EH (cell line): ENCODE results near the gene MARK3.
A peak's percentile ranks its signal among the peaks of the same experiment; 100 is the strongest.
"Not testable (repeated sequence)": the region's sequence is repeated elsewhere in the genome, so short reads cannot be mapped to it uniquely, and the experiment has no call there.

Source experiments
- DNase-seq: peaks from one replicate; pipeline ENCODE4 v3.0.0-alpha.2; 2015; ENCODE audit warnings: low read depth

The MARK3 gene

GRCh38 chr14:103514596-103515421 is 129.6 kb downstream of the MARK3 start:
- no peak for DNase-seq

DNA sequence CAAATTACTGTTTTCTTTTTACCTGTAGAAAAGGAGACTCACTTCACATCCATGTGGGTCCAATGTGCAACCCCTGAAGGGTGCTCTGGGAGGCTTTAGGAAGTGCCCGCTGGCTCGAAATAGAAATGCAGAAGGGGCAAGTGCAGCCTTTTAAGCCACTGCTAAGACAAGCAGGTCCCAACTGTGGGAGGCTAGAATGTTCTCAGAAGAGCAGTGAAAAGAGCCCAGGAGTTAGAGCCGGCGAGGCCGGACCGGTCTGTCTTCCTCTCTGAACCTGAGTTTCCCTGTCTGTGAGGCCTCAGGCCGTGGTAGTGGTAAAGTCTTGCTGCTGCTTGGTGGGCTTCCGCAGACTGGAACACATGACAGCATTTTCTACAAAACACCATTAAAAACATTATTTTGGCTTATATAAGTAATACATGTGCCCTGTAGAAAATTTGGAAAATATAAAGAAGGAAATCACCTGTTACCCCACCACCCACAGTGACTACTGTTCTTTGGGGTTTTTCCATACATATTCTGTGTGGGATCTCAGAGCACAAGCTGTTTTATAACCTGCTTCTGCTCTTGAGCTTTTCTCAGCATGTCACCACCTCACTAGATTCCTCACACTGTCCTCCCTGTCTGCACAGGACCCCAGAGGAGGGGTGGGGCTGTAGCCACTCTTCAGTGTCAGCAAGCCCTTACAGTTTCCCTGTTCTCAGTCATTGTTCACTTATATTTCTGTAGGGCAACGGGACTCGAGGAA is 131.4 kb downstream of the MARK3 start:
- DNase-seq = no peak

DNA sequence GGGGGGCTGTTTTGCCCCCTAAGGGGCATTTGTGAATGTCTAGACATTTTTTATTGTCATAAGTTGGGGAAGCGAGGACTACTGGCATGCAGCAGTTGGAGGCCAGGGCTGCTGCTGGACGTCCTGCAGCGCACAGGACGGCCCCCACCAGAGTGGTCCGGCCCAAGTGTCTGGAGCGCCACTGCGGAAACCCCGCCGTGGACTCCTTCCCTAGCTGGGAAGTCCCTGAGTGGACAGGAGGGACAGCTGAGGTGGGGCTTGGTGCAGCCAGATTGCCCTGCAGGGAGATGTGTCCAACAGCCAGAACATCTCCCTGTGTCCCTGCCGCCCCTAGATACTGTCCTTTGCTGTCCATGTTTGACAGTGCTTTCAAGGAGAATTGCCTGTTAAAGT is 132.0 kb downstream of the MARK3 start:
- DNase-seq = no peak

GRCh38 chr14:103517721-103518421 is 132.7 kb downstream of the MARK3 start:
- no peak for DNase-seq

GRCh38 chr14:103518422-103519042 is 133.3 kb downstream of the MARK3 start:
- peak; percentile 53 for DNase-seq

DNA sequence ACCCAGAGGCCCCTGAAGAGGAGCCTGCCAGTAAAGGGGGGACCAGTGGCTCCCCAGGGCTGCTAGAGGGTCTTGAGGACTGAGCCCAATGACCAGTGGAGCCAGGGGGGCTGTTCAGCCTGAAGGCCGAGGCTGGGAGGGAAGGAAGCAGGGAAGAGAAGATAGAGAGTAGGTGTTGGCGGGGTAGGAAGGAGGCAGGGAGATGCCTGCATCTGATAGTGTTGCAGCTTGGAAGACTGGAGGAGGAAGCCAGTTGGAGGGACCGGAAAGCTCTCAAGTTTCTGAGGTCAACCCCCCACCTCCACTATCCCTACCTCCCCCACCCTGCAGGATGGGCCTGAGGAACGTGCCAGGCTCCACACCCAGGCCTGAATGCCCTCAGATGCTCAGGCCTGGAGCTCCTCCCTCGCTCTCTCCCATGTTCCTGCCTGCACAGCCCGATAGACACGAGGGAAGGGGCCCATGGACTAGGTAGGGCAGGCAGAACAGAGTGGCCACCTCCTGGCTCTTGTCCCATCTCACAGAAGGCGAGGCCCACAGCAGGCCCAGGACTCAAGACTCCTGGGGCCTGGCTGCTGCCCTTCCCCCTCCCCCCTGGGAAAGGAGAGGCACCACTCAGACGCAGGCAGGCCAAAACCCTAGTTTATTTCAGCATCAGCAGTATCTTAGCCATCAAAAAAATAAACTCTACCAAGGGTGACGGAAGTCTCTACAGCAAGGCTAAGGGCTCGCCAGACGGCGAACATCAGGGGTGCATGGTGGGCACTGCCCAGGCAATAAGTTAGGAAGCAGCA is 134.0 kb downstream of the MARK3 start:
- DNase-seq = peak; percentile 80

- DNase-seq = no peak
These were observed 134.6 kb downstream of the MARK3 start for GRCh38 chr14:103519837-103520212.

GRCh38 chr14:103520269-103520656 is 135.0 kb downstream of the MARK3 start:
- DNase-seq = no peak

GRCh38 chr14:103520657-103521437 is 135.6 kb downstream of the MARK3 start:
- DNase-seq = peak; percentile 74

DNA sequence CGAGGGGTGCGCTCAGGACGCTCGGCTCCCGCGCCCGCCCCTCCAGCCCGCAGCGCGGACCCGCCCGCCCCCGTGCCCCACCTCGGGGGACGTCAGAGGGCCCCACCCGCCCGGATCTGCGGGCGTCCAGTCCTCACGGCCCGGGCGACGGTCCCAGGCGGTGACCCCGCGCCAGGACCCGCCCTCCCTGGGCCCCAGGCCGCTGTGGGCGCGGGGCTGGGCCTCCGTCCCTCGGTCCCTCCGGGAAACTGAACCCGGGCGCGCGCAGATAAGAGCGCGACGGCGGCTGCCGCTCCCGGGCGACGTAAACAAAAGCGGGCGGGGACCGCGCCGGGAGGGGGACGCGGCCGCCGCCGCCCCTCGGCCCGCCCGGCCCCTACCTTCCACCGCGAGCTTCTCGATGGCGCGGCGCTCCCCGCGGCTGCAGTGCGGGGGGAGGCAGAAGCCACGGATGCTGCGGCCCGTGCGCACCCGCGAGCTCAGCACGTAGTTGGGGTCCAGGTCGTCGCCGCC is 136.3 kb downstream of the MARK3 start:
- DNase-seq = no peak

DNA sequence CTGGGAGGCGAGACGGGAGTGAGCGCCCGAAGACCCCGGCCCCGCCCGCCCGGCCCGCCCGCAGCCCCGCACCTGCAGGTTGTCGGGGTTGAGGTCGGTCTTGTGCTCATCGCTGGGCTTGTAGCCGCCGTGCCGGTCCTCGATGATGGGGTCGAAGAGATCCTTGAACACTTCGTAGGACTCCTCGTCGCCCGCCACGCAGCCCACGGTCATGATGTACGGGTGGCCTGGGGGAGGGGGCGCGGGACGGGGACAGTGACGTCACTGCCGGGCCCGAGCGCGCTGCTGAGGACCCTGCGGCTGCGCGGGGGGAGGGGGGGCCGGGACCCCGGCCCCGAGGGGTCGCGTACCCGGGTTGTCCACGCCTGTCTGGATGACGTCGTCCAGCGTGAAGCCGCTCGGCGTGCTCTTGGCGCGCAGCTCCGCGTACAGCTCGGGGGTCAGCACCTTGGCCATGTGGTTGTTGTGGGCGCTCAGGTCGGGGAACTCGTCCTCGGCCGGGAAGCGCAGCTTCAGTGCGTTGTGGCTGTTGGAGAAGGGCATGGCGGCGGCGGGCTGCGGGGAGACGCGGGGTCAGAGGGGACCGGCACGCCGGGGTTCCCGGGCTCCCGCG is 136.8 kb downstream of the MARK3 start:
- DNase-seq = no peak

DNA sequence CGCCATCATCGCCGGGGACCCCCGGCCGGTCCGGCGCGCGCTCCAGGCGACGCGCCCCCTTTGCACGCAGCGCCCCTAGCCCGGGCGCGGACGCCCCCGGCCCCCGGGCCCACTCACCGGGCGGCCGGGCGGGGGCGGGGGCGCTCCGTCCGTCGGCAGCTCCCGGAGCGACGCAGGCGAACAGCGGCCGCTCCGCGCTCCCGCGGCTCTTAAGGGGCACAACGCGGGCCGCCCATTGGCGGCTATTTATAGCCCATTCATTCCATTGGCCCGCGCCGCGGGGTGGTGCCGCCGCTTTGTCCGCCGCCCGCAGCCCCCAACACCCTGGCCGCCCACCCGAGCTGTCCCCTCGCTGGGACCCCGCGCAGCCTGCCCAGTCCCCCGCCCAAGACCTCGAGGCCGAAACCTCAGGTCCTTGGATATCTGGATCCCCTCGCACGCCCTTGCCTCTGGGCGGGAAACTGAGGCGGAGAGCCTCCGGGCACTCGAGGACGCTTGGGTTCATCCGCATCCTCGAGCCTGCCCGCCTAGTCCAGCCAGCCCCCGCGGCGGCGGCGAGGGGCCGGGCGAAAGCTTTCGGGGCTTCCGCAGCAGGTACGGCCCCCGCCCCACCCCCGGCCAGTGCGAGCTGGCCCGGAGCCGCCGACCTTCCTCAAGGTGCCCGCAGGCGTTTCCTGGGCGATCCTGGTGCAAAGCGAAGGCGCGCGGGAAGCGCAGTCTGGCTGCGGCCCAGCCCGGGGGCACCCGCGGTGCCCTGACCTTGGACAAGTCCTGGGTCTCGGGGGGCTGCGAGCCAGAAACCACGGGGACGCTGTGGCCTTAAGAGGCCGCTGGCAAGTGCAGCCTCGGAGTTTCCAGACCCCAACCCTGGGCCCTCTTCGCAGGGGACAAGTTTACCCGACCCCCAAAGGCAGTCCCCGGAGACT is 137.7 kb downstream of the MARK3 start, which contains the start of gene CKB:
TSS of gene CKB (minus strand) at position 182 of the 926 bp plus-strand sequence. CDS start 337 bp downstream, outside the sequence.
- peak; percentile 68 for DNase-seq

GRCh38 chr14:103523575-103523954 is 138.3 kb downstream of the MARK3 start:
- no peak for DNase-seq

- no peak for DNase-seq
These were observed 139.1 kb downstream of the MARK3 start for GRCh38 chr14:103524002-103524935.

DNA sequence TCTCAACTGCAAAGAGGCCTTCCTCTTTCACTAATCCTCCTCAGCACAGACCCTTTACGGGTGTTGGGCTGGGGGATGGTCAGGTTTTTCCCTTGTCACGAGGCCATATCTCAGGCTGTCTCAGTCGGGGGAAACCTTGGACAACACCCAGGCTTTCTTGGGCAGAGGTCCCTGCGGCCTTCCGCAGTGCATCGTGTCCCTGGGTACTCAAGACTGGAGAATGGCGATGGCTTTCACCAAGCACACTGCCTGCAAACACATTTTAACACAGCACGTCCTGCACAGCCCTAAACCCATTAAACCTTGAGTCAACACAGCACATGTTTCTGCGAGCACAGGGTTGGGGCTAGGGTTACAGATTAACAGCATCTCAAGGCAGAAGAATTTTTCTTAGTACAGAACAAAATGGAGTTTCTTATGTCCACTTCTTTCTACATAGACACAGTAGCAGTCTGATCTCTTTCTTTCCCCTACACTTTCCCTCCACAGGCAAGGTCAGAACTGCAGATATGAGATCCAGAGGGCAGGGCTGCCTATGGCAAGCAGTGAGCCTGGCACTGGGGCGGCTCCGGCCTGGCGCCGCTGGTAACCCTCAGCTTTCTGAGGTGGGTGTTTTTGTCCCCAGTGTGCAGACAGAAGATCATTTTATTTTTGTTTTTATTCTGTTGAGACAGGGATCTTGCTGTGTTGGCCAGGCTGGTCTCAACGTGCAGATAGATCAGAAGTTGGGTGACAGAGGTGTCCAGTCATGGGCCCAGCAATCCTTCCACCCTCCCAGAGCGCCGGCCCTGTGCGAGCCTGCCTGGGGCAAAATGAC is 140.4 kb downstream of the MARK3 start:
- not testable (repeated sequence) for DNase-seq

- no peak for DNase-seq
These were observed 141.2 kb downstream of the MARK3 start for GRCh38 chr14:103526247-103526913.
